ENCODE measurements around the gene PCYT2.
A peak's percentile ranks its signal among the peaks of the same experiment; 100 is the strongest.

Gene PCYT2

DNA sequence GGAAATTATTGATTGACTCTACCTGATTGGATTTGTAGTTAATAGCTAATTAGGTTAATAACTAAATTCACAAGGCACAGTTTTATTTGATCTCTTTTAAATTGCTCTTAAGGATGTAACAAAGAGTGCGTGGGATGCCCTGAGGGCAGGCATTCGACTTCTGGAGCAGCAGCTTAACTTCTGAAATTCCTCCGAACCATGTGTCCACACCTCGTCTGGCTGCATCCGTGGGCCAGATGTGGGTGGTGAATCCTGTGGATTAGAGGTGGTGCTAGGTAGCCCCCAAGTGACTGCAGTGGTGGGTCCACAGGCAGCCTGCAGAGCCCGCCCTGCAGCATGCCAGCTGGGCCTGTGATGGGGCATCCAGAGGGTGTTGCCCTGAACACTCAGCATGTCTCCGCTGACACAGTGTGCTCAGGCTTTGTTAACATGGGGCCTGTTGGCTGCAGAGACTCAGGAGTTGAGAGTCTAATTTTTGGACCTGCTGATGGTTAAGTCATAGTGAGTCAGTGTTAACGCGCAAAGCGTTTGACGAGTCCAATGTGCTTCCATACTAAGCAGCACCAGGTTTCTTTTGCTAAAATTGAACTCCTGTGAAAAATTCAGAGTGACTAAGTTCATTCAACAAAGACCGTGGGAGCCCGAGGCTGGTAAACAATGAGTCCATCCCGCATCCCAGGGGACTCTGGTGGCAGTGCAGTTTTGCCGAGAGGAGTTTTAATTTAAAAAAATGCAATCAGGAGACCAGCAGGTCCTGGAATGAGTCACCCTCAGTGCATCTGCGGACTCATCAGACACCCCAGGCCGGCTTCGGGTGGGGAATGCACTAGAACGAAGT, 13.0 kb downstream of the PCYT2 start:
- no peak for DNase-seq

DNA sequence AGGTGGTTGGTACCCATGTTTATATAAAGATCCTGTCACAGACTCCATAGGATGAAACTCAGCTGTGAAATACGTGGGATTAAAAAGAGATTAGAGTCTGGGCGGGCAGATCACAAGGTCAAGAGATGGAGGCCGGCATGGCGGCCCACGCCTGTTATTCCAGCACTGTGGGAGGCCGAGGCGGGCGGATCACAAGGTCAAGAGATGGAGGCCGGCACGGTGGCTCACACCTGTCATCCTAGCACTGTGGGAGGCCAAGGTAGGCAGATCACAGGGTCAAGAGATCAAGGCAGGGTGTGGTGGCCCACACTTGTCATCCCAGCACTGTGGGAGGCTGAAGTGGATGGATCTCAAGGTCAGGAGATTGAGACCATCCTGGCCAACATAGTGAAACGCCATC, 15.8 kb downstream of the PCYT2 start:
- no peak for DNase-seq

DNA sequence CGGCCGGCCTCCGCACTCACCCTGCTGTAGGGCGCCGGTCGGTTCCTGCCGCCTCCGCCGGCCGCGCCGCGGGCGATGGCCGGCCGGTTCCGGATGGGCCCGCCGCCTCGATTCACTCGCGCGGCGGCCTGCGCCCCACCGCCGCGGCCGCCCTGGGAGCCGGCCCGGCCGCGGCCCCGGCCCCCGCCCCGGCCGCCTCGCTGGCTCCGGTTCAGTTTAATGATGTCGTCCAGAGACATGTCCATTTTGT, 20.0 kb downstream of the PCYT2 start:
- no peak for DNase-seq

DNA sequence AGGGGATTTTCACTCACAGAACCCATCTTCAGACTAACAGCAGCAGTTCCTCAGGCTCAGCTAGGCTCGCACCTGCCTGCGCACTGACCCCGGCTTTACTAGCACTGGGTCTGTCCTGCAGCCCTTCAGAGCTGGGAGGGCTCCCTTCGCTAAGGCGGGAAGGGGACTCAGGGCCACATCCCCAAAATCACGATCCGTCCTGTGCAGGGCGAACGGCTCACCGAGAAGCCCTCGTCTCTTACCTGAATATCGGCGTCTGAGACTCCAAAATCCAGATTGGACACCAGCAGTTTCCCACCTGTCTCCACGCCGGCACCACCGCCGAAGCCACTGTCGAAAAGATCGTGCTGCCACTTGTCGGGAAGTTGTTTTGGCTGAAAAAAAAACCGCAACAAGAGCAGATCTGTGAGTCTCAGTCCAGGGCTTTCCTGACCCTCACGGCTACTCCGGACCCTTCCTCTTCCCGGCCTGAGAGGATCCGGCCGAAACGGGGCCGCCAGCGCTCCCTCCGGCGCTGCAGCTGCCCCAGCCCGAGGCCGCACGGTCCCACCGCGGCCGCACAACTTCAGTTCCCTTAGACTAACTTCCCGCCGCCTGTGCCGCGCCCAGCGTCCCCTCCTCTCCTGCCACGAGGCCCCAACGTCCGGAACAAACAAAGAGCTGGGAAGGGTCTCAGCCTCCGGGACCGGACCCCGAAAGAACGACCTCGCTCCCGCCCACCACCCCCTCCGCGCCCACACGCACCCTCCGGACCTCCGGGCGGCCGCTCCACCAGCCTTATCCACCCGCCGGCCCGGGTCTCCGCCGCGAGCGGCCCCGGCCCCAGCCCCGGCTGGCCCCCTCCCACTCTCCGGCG, 20.5 kb downstream of the PCYT2 start:
- no peak for DNase-seq

DNA sequence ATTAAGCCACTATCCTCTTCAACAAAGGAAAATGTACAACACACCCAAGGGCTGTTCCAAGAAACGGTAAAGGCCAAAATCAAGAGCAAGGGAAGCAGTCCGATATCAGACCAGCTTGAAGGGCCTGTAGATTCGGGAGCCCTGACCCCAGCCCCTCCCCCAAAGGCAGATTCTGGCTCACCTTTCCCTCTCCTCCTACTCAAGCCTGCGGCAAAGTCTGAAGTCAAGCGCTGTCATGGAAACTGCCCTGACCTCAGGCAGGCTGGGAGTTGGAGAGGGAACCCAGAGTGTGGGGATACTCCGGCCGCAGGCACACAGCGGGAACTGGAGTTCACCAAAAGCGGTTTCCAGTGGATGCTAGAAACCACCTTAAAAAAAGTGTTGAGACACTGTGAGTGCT, 21.6 kb downstream of the PCYT2 start:
- no peak for DNase-seq

DNA sequence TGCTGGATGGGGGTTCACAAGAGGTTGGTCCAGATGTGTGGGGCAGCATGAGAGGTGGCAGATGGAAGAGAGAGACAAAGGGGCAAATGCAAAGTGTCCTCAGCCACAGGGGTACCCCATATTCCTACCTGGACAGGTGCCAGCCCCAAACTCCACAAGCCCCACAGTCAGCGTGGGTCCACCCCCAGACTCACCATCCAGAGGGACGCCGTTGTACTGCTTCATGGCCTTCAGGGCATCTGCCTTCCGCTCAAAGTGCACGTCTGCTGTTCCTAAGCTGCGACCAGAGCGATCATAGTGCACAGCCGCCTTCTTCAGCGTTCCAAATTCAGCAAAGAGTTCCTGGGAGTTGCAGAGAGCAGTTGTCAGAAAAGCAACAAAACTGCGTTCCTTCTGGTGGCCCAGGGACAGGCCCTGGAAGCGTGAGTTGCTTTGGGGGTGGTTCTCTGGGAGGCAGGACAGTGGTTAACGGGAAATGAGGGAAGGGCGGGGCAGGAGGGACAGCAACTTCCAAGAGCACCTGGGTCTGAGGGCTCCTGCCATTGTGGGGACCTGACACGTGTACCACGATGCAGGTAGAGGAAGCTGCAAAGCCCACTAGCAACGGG, 22.1 kb downstream of the PCYT2 start:
- DNase-seq = no peak

DNA sequence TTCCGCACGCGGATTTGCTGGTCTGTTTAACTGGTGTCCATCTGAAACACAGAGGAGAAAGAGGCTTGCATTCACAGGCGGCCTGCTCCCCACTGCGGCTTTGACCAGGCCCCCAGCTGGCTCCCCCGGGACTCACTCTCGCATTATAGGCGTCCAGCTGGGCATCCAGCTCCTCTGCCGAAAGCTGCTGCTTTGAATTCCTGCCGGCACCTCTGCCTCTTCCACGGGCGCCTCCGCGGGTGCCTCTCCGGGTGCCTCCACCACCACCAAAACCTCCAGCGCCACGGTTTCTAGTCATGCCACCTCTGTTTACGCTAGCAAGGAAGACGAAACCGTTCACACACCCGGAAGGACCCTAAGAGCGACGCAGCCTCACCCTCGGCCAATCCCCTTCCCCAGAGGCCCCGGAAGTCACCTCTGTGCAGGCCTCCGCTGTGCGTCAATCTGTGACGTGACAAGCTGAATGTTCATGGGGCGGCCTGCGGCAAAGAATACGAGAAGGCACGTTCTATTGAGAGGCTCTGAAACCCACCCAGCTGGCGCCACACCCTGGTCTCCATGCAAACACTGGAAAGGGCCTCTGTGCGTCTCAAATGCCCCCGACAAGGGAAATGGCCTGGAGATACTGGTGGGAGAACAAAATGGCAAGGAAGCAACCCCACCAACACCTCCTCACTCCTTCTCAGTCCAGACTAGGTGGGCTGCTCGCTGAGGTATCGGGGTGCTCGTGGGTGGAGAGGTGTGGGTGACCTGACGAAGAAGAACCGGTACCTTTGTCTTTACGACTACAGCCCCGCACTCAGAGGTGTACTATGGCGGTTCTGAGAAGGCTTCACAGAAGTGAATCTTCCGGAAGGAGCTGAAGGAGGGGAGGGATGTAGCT, 22.9 kb downstream of the PCYT2 start:
- DNase-seq = no peak

DNA sequence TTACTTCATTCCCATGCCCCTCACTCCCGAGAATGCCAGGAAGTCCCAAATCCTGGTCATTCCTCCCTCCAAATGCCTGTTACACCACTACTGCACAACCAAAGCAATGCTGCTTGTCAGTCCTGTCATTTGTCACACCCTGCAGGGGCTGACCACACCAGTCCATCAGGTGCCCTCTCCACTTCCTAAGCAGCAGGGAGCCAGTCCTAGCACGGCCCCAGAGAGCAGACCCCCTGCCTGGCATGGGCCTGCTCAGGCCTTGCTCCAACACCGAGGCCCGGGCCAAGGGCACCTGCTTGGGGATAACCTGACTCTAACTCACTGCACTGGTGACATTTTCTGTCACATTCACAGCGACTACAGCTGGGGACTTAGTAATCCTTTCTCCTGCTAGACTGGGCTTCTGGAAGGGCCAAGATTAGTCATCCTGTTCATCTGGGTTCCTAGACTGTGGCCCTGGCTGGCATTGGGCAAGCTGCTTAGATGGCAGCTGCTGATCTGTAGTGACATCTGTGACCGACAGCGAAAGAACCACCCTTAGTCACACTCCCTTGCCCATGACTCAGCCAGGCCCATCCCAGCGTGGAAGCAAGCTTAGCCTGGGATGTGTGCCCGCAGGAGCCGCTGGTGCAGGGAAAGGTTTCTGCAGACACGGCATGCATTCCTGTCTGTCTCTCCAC, 25.2 kb downstream of the PCYT2 start:
- DNase-seq = no peak

DNA sequence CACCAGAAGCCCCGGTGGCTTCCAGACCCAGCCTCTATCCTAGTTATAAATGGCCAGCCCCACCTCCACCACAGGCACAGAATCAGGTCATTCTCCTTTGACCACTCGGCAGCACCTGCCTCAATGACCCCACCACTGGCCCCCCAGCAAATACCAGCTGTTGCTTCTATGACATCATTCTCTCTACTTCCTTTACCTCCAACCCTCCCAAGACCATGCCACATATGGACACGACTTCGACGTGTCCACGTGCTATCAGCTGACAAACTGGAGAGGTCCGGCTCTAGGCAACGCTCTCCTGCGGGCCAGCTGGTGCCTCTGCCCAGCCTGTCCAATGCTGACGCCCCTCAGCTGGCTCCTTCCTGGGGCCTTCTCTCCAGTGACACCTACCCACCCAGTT, 25.7 kb downstream of the PCYT2 start:
- DNase-seq = no peak

DNA sequence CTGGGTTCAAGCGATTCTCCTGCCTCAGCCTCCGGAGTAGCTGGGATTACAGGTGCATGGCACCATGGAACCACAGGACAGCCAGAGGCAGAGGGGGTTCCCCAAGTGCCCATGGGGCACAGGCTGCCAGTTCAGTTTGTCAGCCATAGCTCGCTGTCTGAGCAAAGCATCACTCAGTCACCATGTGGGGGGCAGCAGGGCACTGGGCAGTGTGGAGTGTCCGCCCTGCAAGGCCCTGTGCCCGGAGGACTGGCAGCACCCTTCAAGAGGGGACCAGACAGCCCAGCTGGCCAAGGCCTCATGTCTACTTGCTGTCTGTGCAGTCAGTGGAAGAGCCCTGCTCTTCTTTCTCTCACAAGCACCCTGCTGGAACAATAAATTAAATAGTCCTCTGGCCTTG, 26.2 kb downstream of the PCYT2 start:
- no peak for DNase-seq

DNA sequence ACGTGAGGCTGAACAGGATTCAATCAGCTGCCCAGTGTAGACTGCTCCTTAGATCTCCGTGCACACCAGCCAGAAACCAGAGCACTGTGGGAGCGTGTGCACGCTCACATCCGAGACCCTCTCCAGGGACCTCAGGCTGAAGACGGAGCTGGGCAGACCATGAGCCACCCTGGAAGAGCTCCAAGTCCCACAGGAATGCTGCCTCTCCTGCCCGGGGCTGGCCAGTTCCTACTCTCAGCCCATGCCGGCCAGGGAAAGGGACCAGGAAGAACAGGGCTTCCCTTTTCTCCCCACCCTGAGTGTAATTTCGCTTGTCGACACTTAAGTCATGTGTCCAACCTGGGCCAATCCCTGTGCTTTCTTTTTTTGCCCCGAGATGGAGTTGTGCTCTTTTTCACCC, 26.7 kb downstream of the PCYT2 start:
- no peak for DNase-seq

DNA sequence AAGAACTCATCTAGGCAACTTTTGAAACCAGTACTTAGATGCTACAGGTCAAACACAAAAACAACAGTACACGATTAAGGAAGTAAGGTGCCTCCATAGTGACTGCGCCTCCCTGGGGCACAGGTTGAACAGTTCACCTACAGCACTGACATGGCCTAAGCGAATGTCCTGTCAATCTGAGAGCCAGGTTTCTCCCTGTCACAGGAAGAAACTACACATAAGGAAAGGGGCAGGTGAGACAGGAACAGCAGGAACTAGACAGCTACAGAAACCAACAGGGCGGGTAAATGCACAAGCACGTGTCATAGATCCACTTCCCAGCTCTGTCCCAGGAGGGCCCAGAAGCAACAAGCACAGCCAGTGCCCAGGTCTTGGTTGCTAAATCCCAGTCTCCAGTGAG, 32.1 kb downstream of the PCYT2 start:
- no peak for DNase-seq

DNA sequence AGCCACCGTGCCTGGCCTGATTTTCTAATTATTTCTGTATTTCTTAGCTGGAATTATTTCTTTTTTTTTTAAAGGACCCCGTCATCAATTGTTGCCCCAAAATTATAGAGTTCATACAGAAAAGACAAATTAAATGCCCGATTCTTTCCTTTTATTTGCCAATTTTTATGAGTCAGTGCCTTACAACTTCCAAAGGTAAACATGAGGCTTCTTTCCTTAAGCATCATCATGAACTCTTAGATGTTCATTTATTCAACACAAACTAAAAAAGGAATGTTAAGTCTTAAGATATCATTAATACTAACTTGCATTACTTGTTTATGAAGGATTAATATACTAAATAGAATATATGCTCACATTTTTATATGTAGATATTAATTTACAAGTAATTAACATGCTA, 32.9 kb downstream of the PCYT2 start:
- DNase-seq = no peak

DNA sequence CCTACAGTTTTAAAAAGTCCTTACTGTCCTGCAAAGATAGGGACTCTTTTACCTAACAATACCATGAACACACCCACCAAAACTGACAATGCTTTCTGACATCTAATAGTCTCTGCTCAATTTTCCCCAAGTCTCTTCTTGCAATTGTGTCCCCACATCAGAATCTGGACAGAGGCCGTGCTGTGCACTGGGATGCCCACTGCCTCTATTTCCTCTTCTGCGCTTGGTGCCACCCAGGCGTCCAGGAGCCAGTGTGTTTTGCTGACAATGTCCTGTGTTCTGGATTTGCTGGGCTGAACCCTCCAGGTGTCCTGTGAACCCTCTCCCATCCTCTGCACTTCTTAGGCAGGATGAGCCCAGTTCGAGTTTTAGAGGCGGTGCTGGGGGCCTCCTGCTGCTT, 33.6 kb downstream of the PCYT2 start:
- no peak for DNase-seq

DNA sequence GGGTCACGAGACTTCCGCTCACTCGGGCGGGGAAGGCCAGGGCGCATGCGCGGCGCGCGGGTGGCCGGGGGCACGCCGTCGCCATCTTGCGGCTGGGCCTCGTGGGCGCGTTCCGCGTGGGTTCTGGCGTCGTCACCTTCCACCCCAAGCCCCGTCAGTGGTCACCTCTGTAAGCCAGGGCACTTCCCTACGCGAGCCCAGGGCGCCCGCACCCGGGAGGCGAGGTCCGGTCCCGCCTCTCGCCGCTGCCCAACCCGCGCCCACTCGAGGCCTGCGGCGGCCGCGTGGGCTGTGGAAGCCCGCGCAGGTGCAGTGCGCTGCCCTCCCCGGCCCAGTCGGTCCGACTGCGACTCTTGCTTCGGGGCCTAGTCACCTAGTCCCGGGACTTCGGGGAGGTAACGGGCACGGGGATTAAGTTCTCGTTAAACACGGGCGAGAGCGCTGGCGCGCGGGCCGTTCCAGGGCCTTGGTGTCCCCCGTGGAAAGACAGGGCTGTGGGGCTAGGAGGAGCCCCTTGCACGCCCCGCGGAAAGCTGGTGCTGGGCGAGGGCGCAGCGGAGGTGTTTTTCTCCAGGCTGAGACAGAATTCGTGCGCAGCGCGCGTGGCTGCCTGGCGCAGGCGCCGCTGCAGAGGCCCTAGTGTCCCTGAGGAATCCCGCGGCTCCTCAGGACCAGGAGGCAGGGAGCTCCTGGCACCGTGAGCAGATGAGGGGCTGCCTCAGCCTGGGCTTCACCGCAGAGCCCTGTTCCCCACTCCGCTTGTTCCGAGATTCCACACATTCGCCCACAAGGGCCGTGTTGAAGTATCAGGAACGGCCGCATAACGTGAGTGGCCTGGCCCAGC, 39.6 kb downstream of the PCYT2 start:
- DNase-seq = peak; percentile 96

DNA sequence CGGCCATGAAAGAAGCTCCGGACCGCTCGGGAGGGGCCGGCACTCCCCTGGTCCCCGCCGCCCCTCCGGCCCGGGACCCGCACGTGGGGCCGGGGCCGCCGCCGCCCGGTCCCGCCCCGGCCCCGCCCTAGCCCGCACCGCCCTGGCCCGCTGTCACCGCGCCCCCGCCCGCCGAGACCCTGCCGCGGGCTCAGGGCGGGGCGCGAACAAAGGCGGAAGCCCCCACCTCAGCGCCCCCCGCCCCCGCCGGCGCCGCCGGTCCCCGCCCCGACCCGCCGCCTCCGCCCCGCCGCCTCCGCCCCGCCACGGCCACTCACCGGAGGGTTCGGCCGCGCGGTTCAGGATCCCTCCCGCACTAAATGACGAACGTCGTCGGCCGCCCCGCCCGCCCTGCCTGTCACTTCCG, 40.2 kb downstream of the PCYT2 start, which contains the start of gene ARHGDIA:
Gene ARHGDIA (minus strand): TSS at position 357 of the 406 bp plus-strand sequence. CDS start 1,407 bp downstream, outside the sequence.
- no peak for DNase-seq

DNA sequence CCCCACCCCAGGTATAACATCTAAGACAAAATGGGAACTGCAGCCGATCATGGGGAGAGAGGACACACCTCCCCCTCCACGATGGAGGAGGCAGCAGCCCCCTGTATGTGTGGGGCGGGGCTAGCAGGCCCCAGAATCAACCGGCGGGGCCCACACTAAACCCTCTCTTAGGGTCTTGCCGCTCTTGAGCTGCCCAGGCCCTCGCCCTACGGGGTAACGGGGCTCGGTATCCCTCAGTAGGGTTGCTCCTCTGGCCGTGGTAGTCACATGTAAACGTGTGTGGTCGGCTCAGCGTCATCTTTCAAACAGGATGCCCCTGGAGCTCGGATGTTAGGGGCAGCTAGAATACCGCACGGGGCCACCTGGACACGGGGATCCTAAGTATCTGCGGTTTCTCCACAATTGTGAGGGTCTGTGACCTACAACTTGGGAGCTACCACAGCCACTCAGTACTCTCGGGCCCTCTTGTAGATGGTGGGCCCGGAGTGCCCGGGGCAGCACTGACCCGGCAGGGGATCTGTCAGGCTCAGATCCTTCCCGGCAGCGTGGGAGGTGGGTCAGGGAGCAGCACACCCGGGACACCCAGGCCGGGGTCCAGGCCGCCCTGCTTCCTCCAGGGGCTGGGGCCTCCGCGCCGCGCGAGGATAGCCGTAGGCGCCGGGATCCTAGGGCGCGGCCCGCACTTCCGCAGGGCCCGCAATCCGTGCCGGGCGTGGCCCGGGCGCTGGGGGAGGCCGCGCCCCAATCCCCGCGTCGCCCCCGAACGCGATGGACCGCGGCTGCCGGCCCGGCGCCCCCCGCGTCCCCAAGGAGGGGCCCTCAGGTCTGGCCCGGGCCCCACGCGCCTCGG, 40.8 kb downstream of the PCYT2 start:
- no peak for DNase-seq

DNA sequence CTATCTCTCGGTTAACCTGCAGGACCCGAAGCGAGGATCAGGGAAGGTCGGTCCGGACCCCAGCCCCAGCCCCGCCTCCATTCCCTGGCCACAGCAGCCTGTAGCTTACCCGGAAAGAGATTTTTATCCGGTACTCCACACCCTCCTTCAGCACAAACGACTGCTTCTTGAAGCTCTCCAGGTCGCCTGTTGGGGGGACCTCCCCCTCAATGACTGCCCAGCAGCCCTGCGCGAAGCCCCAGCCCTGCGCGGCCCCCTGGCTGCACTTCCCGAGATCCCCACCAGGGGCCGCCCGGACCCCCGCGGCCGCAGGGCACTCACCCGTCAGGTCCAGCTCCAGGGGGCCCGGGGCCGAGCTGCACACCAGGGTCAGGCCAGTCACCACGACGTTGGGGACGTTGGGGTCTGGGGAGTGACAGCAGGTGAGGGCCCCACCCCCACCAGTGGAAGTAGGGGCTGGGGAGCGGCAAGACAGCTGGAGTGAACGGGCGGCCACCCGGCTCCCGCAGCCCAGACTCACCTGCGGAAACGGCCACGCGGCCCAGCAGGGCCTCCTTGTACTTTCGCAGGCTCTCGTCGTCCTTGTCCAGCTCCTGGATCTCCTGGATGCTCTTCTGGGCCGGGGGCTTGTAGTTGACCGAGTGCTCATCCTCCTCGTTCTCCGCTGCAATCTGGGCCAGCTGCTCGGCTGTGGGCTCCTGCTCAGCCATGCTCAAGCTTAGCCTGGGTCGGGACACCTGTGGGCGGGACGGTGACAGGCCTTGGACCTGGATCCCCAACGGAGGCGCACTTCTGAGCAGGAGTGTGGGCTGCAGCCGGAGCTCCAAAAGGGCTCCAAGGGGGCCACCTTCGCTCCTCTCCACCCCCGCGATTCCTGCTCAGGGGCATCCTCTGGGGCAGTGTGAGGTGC, 41.7 kb downstream of the PCYT2 start:
- no peak for DNase-seq

DNA sequence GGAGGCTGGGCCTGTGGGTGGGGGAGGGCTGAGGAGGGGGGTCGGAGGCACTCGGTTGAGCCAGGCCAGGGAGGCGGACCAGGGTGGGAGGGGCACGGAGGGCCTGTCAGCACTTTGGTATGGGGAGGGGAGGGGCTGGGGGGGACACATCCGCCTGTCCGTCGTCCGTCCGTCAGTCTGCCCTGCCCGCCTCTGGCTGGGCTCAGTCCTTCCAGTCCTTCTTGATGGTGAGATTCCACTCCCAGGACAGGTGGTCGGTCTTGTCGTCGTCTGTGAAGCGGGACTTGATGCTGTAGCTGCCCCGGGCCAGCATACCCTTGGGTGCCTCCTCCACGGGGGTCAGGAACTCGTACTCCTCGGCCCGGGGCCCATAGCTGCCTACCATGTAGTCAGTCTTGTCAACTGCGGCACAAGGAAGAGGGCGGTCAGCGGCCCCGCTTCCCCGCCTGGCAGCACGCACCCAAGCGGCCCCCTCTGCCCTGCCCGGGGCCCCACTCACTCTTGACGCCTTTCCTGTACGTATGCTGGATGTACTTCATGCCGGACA, 42.5 kb downstream of the PCYT2 start:
- DNase-seq = no peak
